ENCODE measurements around the gene MDGA2.
A peak's percentile ranks its signal among the peaks of the same experiment; 100 is the strongest.

MDGA2 gene

GRCh38 chr14:47040550-47040949 lies 634.9 kb downstream of the MDGA2 start:
- no peak for TF ChIP-seq ZFX (IDR thresholded peaks at IDR 0.05; ENCODE audit: borderline replicate concordance)
- TF ChIP-seq, protein P1, sequence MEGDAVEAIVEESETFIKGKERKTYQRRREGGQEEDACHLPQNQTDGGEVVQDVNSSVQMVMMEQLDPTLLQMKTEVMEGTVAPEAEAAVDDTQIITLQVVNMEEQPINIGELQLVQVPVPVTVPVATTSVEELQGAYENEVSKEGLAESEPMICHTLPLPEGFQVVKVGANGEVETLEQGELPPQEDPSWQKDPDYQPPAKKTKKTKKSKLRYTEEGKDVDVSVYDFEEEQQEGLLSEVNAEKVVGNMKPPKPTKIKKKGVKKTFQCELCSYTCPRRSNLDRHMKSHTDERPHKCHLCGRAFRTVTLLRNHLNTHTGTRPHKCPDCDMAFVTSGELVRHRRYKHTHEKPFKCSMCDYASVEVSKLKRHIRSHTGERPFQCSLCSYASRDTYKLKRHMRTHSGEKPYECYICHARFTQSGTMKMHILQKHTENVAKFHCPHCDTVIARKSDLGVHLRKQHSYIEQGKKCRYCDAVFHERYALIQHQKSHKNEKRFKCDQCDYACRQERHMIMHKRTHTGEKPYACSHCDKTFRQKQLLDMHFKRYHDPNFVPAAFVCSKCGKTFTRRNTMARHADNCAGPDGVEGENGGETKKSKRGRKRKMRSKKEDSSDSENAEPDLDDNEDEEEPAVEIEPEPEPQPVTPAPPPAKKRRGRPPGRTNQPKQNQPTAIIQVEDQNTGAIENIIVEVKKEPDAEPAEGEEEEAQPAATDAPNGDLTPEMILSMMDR (IDR thresholded peaks at IDR 0.05) = peak; percentile 59
- H3K27ac ChIP-seq = no peak overlapping the region

DNA sequence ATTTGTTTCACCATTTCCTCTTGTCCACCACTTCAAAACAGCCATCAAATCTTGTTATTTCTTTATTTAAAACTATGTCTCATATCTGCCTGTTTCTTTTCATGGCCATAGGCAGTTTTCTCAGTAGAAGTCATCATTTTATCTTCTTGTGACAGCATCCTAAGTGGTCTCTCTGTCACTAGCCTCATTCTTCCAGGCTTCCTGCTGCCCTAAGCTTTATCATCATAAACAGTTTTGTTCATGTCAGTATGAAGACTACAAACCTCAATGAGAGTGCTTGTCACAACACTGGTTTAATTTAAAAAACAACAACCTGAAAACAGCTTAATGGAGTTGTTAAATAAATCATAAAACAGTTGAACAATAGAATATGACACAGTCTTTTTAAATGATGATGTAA lies 636.1 kb downstream of the MDGA2 start:
- TF ChIP-seq, protein P1 (IDR thresholded peaks at IDR 0.05) = no peak
- TF ChIP-seq ZFX (IDR thresholded peaks at IDR 0.05; ENCODE audit: borderline replicate concordance) = no peak
- no peak overlapping the region for H3K27ac ChIP-seq

DNA sequence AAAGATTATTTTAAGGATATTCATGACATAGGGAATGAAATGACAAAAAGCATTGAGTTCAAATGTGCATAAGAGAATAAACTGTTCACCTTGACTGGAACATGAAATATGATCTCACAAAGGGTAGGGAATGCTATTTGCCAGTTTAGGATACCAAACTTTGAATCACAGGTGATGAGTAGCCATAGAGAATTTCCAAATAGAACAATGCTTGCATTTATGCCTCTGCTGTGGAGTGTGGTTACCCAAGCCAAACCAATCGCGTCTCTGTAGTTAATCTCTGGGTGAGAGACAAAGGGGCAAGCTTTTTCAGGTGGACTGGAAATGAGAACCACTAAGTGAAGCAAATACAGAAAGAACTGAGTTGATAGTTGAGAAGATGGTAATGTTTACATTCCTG lies 652.7 kb downstream of the MDGA2 start:
- TF ChIP-seq ZFX (IDR thresholded peaks at IDR 0.05; ENCODE audit: borderline replicate concordance) = no peak
- TF ChIP-seq, protein P1 (IDR thresholded peaks at IDR 0.05) = no peak
- H3K27ac ChIP-seq = no peak overlapping the region

DNA sequence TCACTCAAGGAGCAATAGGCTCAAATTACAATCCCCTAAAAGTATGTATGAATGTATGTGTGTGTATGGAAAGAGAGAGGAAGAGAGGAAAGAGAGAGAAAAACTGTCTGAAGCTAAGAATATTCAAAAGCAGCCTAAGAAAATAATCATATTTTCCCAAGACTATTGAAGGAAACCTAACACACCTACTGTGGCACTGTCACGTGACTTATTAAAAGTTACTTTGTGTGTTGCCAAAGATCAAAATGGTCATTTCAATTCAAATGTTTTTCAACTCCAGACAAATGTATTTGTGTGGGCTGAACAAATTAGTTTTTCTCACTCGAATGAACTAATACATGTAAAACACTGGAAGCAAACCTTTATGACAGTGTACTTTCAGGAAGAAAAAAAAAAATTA lies 654.9 kb downstream of the MDGA2 start:
- no peak overlapping the region for H3K27ac ChIP-seq
- TF ChIP-seq ZFX (IDR thresholded peaks at IDR 0.05; ENCODE audit: borderline replicate concordance) = no peak
- TF ChIP-seq, protein P1 (IDR thresholded peaks at IDR 0.05) = no peak

DNA sequence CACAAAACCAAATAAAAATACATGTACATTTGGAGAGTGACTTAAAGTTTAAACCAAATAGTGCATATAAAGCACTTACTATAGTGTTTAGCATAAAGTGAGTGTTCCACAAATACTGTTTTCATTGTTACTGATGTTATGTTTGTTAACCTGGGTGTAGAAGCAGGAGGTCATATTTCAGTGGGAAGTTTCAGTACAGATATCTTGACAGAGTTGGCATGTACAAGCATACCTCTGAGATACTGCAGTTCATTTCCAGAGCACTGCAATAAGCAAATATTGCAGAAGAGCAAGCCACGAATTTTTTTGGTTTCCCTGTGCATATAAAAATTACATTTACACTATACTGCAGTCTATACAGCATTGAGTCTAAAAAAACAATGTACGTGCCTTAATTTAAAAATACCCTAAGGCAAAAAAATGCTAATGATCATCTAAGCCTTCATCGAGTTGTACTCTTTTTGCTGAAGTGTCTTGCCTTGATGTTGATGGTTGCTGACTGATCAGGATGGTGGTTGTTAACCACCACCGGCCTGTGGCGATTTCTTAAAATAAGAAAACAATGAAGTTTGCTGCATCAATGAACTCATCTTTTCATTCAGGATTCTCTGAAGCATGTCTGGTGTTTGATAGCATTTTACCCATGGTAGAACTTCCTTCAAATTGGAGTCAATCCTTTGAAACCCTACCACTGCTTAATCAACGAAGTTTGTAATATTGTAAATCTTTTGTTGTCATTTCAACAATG lies 662.7 kb downstream of the MDGA2 start:
- H3K27ac ChIP-seq = no peak overlapping the region
- TF ChIP-seq ZFX (IDR thresholded peaks at IDR 0.05; ENCODE audit: borderline replicate concordance) = no peak
- TF ChIP-seq, protein P1 (IDR thresholded peaks at IDR 0.05) = no peak

- H3K27ac ChIP-seq = no peak overlapping the region
- TF ChIP-seq ZFX (IDR thresholded peaks at IDR 0.05; ENCODE audit: borderline replicate concordance) = no peak
- TF ChIP-seq, protein P1 (IDR thresholded peaks at IDR 0.05) = no peak
Measured at GRCh38 chr14:47009615-47010014, 665.8 kb downstream of the MDGA2 start.

- TF ChIP-seq ZFX (IDR thresholded peaks at IDR 0.05; ENCODE audit: borderline replicate concordance) = no peak
- TF ChIP-seq, protein P1 (IDR thresholded peaks at IDR 0.05) = no peak
- no peak overlapping the region for H3K27ac ChIP-seq
Measured at GRCh38 chr14:47008732-47009131, 666.7 kb downstream of the MDGA2 start.
